Measurements from ENCODE around the gene KCND2. TPM values are rescaled to one million over a fixed set of nuclear protein-coding genes. Genes with fewer than 3 reads are reported as not detected.

KCND2 gene
- total RNA-seq, 1 experiment from 2014 or later = 0.33 TPM

DNA sequence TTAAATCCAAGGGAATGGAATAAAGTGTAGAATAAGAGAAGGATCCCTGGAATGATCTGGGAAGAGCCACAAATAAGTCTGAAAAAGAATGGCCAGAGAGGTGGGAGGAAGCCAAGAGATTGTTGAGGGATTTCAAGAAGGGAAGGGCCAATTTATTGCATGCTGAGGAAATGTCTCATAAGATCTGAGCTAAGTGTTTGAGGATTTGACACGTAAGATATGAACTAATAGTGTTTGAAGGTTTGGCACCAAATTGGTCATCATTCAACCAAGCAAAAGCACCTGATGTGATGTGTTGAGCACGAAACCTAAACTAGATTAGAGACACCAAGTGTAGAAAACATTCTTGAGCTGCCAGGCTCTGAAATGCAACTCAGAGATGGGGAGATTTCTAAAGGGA is 487.1 kb downstream of the KCND2 start:
- Histone ChIP-seq H3K9me2 (replicated peaks; ENCODE audit: low read length) (no peaks in the 10 kb centered on the region), H4K20me1 (ENCODE audit: low read length) (no peaks in the 10 kb centered on the region), H3K4me1 (ENCODE audit: insufficient read depth, low read length) (no peaks in the 10 kb centered on the region), H3K4me3 (ENCODE audit: low read length) (no peak overlapping the region), H3K79me2 (ENCODE audit: low read length) (no peaks in the 10 kb centered on the region), H3F3A (ENCODE audit: low read length, unreplicated experiment) (no peaks in the 10 kb centered on the region), H3K36me3 (ENCODE audit: low read depth, low read length) (no peaks in the 10 kb centered on the region), H3K27me3 (ENCODE audit: low read length) (no peaks in the 10 kb centered on the region), H2AFZ (ENCODE audit: low read length) (no peak overlapping the region), H3K9me3 (ENCODE audit: low read length) (no peaks in the 10 kb centered on the region), H3K4me2 (ENCODE audit: low read length) (no peak overlapping the region), H3K27ac (ENCODE audit: low read length) (no peak overlapping the region), H3K9ac (ENCODE audit: low read length) (no peak overlapping the region)
- intact Hi-C loops (cut with micrococcal nuclease) = no loop called here
- DNase-seq (no peak), ATAC-seq (no peak)
- ChIA-PET CTCF (no interaction called here), POLR2A (ENCODE audit: unreplicated experiment) (no interaction called here)
- TF ChIP-seq, protein P1, sequence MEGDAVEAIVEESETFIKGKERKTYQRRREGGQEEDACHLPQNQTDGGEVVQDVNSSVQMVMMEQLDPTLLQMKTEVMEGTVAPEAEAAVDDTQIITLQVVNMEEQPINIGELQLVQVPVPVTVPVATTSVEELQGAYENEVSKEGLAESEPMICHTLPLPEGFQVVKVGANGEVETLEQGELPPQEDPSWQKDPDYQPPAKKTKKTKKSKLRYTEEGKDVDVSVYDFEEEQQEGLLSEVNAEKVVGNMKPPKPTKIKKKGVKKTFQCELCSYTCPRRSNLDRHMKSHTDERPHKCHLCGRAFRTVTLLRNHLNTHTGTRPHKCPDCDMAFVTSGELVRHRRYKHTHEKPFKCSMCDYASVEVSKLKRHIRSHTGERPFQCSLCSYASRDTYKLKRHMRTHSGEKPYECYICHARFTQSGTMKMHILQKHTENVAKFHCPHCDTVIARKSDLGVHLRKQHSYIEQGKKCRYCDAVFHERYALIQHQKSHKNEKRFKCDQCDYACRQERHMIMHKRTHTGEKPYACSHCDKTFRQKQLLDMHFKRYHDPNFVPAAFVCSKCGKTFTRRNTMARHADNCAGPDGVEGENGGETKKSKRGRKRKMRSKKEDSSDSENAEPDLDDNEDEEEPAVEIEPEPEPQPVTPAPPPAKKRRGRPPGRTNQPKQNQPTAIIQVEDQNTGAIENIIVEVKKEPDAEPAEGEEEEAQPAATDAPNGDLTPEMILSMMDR (conservative IDR thresholded peaks at IDR 0.05; ENCODE audit: low read depth, low read length) = no peak
- TF ChIP-seq EZH2 (IDR thresholded peaks at IDR 0.05; ENCODE audit: low read length, unreplicated experiment) (no peak), EZH2phosphoT487 (IDR thresholded peaks at IDR 0.05; ENCODE audit: borderline replicate concordance, low read length) (no peak)
- no TSS peak for BruUV-seq (replicated peaks)

DNA sequence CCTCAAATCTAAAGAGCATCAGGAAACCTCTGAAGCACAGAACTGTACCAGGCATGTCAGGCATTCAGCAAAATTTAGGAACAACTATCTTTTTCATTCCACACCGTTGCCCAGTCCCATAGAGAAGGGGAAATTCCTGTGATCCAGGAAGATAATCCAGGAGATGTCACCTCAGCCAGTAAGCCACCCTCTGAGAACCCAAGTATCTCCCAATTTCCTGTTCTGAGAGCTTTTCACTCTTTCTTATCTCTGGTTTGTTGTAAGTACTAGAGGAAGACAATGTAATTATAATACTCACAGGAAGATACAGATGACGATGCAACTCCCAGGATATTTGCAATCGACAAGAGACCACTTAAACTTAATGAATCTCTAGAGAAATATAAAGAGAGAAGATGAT is 487.9 kb downstream of the KCND2 start:
- TF ChIP-seq, protein P1 (conservative IDR thresholded peaks at IDR 0.05; ENCODE audit: low read depth, low read length) = no peak
- TF ChIP-seq EZH2 (IDR thresholded peaks at IDR 0.05; ENCODE audit: low read length, unreplicated experiment) (no peak), EZH2phosphoT487 (IDR thresholded peaks at IDR 0.05; ENCODE audit: borderline replicate concordance, low read length) (no peak)
- Histone ChIP-seq H3K27me3 (ENCODE audit: low read length) (no peaks in the 10 kb centered on the region), H3K36me3 (ENCODE audit: low read depth, low read length) (no peaks in the 10 kb centered on the region), H3K9me2 (replicated peaks; ENCODE audit: low read length) (no peaks in the 10 kb centered on the region), H3K27ac (ENCODE audit: low read length) (no peak overlapping the region), H3K79me2 (ENCODE audit: low read length) (no peaks in the 10 kb centered on the region), H3K4me2 (ENCODE audit: low read length) (no peak overlapping the region), H3F3A (ENCODE audit: low read length, unreplicated experiment) (no peaks in the 10 kb centered on the region), H3K4me3 (ENCODE audit: low read length) (no peak overlapping the region), H3K9ac (ENCODE audit: low read length) (no peak overlapping the region), H3K9me3 (ENCODE audit: low read length) (no peaks in the 10 kb centered on the region), H4K20me1 (ENCODE audit: low read length) (no peaks in the 10 kb centered on the region), H3K4me1 (ENCODE audit: insufficient read depth, low read length) (no peaks in the 10 kb centered on the region), H2AFZ (ENCODE audit: low read length) (no peak overlapping the region)
- POLR2A ChIA-PET (ENCODE audit: unreplicated experiment) = no interaction called here
- DNase-seq (no peak), ATAC-seq (no peak)
- intact Hi-C loops (cut with micrococcal nuclease) = no loop called here
- CTCF ChIA-PET = no interaction called here
- no TSS peak for BruUV-seq (replicated peaks)

DNA sequence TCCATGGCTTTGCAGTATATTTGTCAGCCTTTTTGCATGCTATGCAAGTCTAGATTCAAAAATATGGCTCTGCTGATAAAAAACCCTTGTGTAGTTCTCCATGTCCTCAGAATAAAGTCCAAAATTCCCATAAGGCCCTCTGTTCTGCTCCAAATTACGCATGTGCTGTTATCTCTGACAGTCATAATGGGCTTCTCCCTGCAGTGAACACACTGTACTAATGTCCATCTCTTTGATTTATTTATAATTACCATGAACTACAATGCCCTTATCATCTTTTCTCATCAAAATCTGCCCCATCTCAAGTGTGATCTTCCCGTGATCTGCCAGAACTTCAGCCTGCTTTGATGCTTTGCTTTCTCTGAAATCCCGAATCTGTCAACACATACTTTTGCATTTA is 497.2 kb downstream of the KCND2 start:
- H3F3A ChIP-seq (ENCODE audit: low read length, unreplicated experiment) = no peaks in the 10 kb centered on the region
- H2AFZ ChIP-seq (ENCODE audit: low read length) = no peak overlapping the region
- no peaks in the 10 kb centered on the region for H4K20me1 ChIP-seq (ENCODE audit: low read length)
- H3K4me1 ChIP-seq (ENCODE audit: insufficient read depth, low read length) = no peaks in the 10 kb centered on the region
- ChIA-PET CTCF (no interaction called here), POLR2A (ENCODE audit: unreplicated experiment) (no interaction called here)
- TF ChIP-seq EZH2phosphoT487 (IDR thresholded peaks at IDR 0.05; ENCODE audit: borderline replicate concordance, low read length) (no peak), EZH2 (IDR thresholded peaks at IDR 0.05; ENCODE audit: low read length, unreplicated experiment) (no peak)
- TF ChIP-seq, protein P1 (conservative IDR thresholded peaks at IDR 0.05; ENCODE audit: low read depth, low read length) = no peak
- intact Hi-C loops (cut with micrococcal nuclease) = no loop called here
- DNase-seq (no peak), ATAC-seq (no peak)
- no peak overlapping the region for H3K9ac ChIP-seq (ENCODE audit: low read length)
- H3K27ac ChIP-seq (ENCODE audit: low read length) = no peak overlapping the region
- no peaks in the 10 kb centered on the region for H3K27me3 ChIP-seq (ENCODE audit: low read length)
- no TSS peak for BruUV-seq (replicated peaks)
- H3K9me3 ChIP-seq (ENCODE audit: low read length) = no peaks in the 10 kb centered on the region
- no peak overlapping the region for H3K4me3 ChIP-seq (ENCODE audit: low read length)
- no peak overlapping the region for H3K4me2 ChIP-seq (ENCODE audit: low read length)
- no peaks in the 10 kb centered on the region for H3K9me2 ChIP-seq (replicated peaks; ENCODE audit: low read length)
- no peaks in the 10 kb centered on the region for H3K79me2 ChIP-seq (ENCODE audit: low read length)
- H3K36me3 ChIP-seq (ENCODE audit: low read depth, low read length) = no peaks in the 10 kb centered on the region

Data from PC-3 (cell line).